ENCODE measurements around the gene CASP9. TPM values are rescaled to one million over a fixed set of nuclear protein-coding genes. Genes with fewer than 3 reads are reported as not detected.

CASP9 gene
- total and polyA plus RNA-seq, 2 of the 13 experiments (the other 11 are each of a cell fraction or from before 2014, with no cell fraction given) = 8.5 to 11.5 TPM

- Histone ChIP-seq H3K9me3 (ENCODE audit: low read length) (no peaks in the 10 kb centered on the region), H3K27me3 (ENCODE audit: control insufficient read depth in 1 of 2, insufficient read depth in 2 of 2, low read length in 2 of 2) (no peaks in the 10 kb centered on the region), H3K36me3 (replicated peaks in 1 of 2; ENCODE audit: control insufficient read depth in 1 of 2, insufficient read depth in 2 of 2, low read length in 2 of 2) (peaks cover 10 to 49% of the 10 kb centered on the region in 2 experiments), H3K27ac (ENCODE audit: extremely low read length, insufficient read depth, low read length) (no peak overlapping the region), H3K79me2 (ENCODE audit: insufficient read depth, low read length) (no peaks in the 10 kb centered on the region), H2AFZ (ENCODE audit: low read length) (no peak overlapping the region), H3K9ac (ENCODE audit: insufficient read depth, low read depth, low read length) (no peak overlapping the region), H3K4me3 (replicated peaks in 1 of 3; ENCODE audit: insufficient read depth in 1 of 3, low read depth in 2 of 3, low read length in 3 of 3) (no peak overlapping the region), H3K4me1 (ENCODE audit: insufficient read depth, low read length) (peaks cover 7% of the 10 kb centered on the region), H3K4me2 (ENCODE audit: low read depth, low read length) (no peak overlapping the region), H4K20me1 (ENCODE audit: insufficient read depth, low read length) (no peaks in the 10 kb centered on the region)
- no peak for DNase-seq (ENCODE audit: low spot score)
- ChIA-PET POLR2A (no interaction called here), CTCF (ENCODE audit: low intra/inter-chr PET ratio, low total read pairs) (no interaction called here)
- no peak for TF ChIP-seq ZNF280B (CRISPR knock-in tag; IDR thresholded peaks at IDR 0.05; ENCODE audit: borderline replicate concordance)
- TF ChIP-seq ZBTB8A (CRISPR knock-in tag; IDR thresholded peaks at IDR 0.05; ENCODE audit: borderline replicate concordance, low read depth) = no peak
- TF ChIP-seq TOPORS (CRISPR knock-in tag; IDR thresholded peaks at IDR 0.05) = no peak
- no peak for TF ChIP-seq CBFB (CRISPR knock-in tag; IDR thresholded peaks at IDR 0.05)
- TF ChIP-seq TRAFD1 (CRISPR knock-in tag; IDR thresholded peaks at IDR 0.05; ENCODE audit: borderline replicate concordance) = no peak
- TF ChIP-seq PPARG (CRISPR knock-in tag; conservative IDR thresholded peaks at IDR 0.05) = no peak
- TF ChIP-seq ZNF83 (CRISPR knock-in tag; IDR thresholded peaks at IDR 0.05; ENCODE audit: borderline replicate concordance) = no peak
- TF ChIP-seq EED (CRISPR knock-in tag; IDR thresholded peaks at IDR 0.05) = no peak
- TF ChIP-seq E2F5 (CRISPR knock-in tag; conservative IDR thresholded peaks at IDR 0.05) = no peak
- no peak for TF ChIP-seq ZNF775 (CRISPR knock-in tag; IDR thresholded peaks at IDR 0.05; ENCODE audit: borderline replicate concordance)
- no peak for TF ChIP-seq WIZ (CRISPR knock-in tag; IDR thresholded peaks at IDR 0.05)
- no peak for TF ChIP-seq RXRA (CRISPR knock-in tag; IDR thresholded peaks at IDR 0.05)
- no peak for TF ChIP-seq PRDM15 (CRISPR knock-in tag; IDR thresholded peaks at IDR 0.05)
- no peak for FAIRE-seq
- no TSS peak for BruUV-seq (replicated peaks)
- intact Hi-C loops (cut with micrococcal nuclease; ENCODE audit: unreplicated experiment) = no loop called here
- ATAC-seq = no peak
- in situ Hi-C loops (cut with HindIII; ENCODE audit: extremely low pct_ligation_motif_present, low pct_unique_long_range_greater_than_20kb) = no loop called here
- 97% methylated on average over 5 of the region's 5 CpGs for WGBS (ENCODE audit: low lambda C conversion rate)
Measured at GRCh38 chr1:15543251-15543588, 19.2 kb upstream of the CASP9 start.

Measured in HepG2 (cell line).